Esophagus muscularis mucosa (tissue), 4 donors: ENCODE measurements around the gene NBPF1. TPM values are rescaled to one million over a fixed set of nuclear protein-coding genes. Genes with fewer than 3 reads are reported as not detected.
"Not testable (repeated sequence)": the region's sequence is repeated elsewhere in the genome, so short reads cannot be mapped to it uniquely, and the experiment has no call there.

Source experiments
- DNase-seq: peaks from one replicate; pipeline ENCODE4 v3.0.0-alpha.2; 2017; ENCODE audit errors: extremely low spot score
- H3K27ac ChIP-seq, 4 donors: fragments of 200-600 bp; sonication (generic); replicated peaks in 1 of 4; 1 replicate in 3 of 4; 2 replicates in 1 of 4; pipeline ENCODE4 v1.5.1; 2016 to 2019; ENCODE audit warnings: mild to moderate bottlenecking in 1 of 4
- H3K27me3 ChIP-seq, 4 donors: fragments of 200-600 bp; sonication (generic); one replicate each; pipeline versions ENCODE4 v1.5.1 to v1.6.0; 2016 to 2019
- H3K36me3 ChIP-seq, 4 donors: fragments of 200-600 bp; sonication (generic); one replicate each; pipeline ENCODE4 v1.5.1; 2016 to 2019
- H3K4me1 ChIP-seq, 4 donors: fragments of 200-600 bp; sonication (generic); one replicate each; pipeline ENCODE4 v1.5.1; 2016 to 2019
- H3K4me3 ChIP-seq, 4 donors: fragments of 200-600 bp; sonication (generic); 1 replicate in 2 of 4; 2 replicates in 2 of 4; pipeline ENCODE4 v1.5.1; 2016 to 2019; ENCODE audit warnings: mild to moderate bottlenecking in 4 of 4, moderate library complexity in 1 of 4
- H3K9me3 ChIP-seq, 4 donors: fragments of 200-600 bp; sonication (generic); 1 replicate in 3 of 4; 2 replicates in 1 of 4; pipeline ENCODE4 v1.5.1; 2016 to 2019
- WGBS: methylation state at CpG from one replicate; pipeline ENCODE4 v1.1.5; 2018; 5-methylcytosine and 5-hydroxymethylcytosine counted together
- intact Hi-C: fragments of 100-400 bp; cut with DNase I; formaldehyde crosslinking; loops from one replicate; pipeline ENCODE4 v1.15.1; 2023
- total RNA-seq, 4 donors: library from RNA; depleted of rRNA; stranded (reverse); fragments of >200 nt; gene quantifications; one replicate each; pipeline versions ENCODE4 v1.1.0 to v1.2.1, GENCODE V29; 2016
- TF ChIP-seq, protein P1 (sequence below), 3 experiments: fragments of 200-600 bp in 2 of 3; fragments of 450-650 bp in 1 of 3; sonication (generic) in 2 of 3; IDR thresholded peaks; one replicate each; pipeline ENCODE4 v1.5.1; 2017 to 2019; ENCODE audit warnings: antibody characterized with exemption in 3 of 3, mild to moderate bottlenecking in 2 of 3, moderate library complexity in 1 of 3

The NBPF1 gene
- total RNA-seq, 4 donors from 2014 or later, result 16.6 to 39.2 (median 28.1) TPM

DNA sequence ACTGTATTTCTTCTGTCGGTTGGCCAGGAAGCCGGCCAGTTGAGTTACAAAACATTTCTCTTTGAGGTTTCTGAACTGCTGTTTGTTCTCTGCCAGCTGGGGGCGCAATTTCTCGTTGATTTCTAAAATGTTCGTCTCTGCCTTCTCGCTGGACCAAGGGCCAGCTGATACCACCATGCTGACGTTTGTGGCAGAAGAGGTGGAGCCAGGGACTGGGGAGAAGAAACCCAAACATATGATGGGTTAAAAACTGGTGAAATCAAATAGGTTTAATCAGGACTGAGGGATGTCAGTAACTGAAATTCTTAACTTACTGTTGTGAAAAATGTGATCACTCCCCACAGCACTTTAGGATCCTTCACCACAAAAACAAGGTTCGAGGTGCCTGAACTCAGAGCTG is 21.5 kb downstream of the NBPF1 start:
- H3K27me3 ChIP-seq, DNase-seq, H3K9me3 ChIP-seq, H3K4me3 ChIP-seq, intact Hi-C loops, H3K4me1 ChIP-seq, H3K27ac ChIP-seq: not testable (repeated sequence)
- 23% methylated on average over 3 of the region's 8 CpGs for WGBS
- TF ChIP-seq, protein P1, sequence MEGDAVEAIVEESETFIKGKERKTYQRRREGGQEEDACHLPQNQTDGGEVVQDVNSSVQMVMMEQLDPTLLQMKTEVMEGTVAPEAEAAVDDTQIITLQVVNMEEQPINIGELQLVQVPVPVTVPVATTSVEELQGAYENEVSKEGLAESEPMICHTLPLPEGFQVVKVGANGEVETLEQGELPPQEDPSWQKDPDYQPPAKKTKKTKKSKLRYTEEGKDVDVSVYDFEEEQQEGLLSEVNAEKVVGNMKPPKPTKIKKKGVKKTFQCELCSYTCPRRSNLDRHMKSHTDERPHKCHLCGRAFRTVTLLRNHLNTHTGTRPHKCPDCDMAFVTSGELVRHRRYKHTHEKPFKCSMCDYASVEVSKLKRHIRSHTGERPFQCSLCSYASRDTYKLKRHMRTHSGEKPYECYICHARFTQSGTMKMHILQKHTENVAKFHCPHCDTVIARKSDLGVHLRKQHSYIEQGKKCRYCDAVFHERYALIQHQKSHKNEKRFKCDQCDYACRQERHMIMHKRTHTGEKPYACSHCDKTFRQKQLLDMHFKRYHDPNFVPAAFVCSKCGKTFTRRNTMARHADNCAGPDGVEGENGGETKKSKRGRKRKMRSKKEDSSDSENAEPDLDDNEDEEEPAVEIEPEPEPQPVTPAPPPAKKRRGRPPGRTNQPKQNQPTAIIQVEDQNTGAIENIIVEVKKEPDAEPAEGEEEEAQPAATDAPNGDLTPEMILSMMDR (IDR thresholded peaks at IDR 0.05), result peak in 1 of 3 experiments; percentile 22
- peaks cover 0 to 15% (median 11%) of the 10 kb centered on the region in 4 donors for H3K36me3 ChIP-seq

DNA sequence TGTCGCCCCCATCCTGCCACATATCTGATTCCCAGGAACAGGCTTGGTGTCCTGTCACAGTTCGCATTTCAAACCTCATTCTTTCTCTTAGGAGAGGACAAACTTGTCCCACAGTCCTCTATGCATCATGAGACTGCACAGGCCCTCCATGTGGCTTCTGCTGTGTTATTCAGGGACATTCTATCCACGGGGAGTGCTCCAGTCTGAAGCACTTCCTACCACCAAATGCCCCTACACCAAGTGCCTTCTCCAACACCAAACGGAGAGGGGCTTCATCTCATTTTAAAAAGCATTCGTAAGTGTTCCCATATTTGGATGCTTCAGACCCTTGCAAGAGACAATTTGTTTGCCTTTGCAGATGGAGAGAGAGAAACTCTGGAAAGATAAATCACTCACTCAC is 25.3 kb downstream of the NBPF1 start:
- H3K36me3 ChIP-seq, result peaks cover 0 to 43% (median 32%) of the 10 kb centered on the region in 4 donors
- DNase-seq, result peak; percentile 91
- H3K27ac ChIP-seq, intact Hi-C loops, H3K4me3 ChIP-seq, H3K27me3 ChIP-seq, H3K9me3 ChIP-seq, H3K4me1 ChIP-seq: not testable (repeated sequence)
- 89% methylated on average over 5 of the region's 5 CpGs for WGBS

DNA sequence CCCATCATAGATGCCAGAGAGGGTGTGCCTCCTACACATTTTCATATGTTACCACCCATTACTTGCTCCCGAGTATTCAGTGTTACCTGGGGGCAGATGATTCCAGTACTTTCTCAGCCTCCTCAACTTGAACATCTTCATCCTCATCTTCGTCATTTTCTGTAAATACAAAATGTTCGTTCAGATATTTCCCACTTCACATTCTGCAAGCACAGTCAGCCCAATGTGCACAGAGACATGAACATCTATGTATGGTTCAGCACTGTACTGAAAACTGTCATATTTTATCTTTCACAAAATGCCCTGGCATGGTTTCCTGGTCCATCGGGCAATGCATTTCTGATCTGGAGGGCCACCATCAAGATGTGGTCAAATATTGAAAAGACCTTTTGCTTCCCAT is 25.7 kb downstream of the NBPF1 start:
- H3K27ac ChIP-seq, H3K27me3 ChIP-seq, intact Hi-C loops, H3K4me3 ChIP-seq, H3K9me3 ChIP-seq, H3K4me1 ChIP-seq: not testable (repeated sequence)
- WGBS, result 97% methylated on average over 4 of the region's 4 CpGs
- H3K36me3 ChIP-seq, result peaks cover 0 to 43% (median 32%) of the 10 kb centered on the region in 4 donors
- peak; percentile 2 for DNase-seq

DNA sequence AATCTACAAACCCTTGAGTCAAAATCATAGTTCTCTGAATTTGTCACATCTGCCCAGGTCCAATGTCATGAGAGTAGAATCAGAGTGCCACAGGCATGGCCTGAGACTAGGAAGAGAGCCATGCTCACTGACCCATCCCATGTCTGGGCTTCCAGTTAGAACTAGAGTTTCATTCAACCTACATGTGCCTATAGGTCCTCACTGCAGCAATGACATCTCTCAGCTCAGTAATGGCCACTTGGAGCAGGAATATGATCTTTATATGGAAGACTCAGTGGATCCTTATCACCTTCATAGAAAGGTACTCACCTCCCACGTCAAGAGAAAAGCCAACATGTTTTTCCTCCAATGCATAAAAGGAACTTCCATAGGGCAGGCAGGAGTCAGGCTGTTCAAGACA is 48.0 kb downstream of the NBPF1 start:
- H3K27ac ChIP-seq, DNase-seq, H3K9me3 ChIP-seq, H3K4me3 ChIP-seq, H3K36me3 ChIP-seq, intact Hi-C loops, H3K4me1 ChIP-seq, H3K27me3 ChIP-seq: not testable (repeated sequence)
- no CpG with 5 or more reads among the region's 1 CpG for WGBS

DNA sequence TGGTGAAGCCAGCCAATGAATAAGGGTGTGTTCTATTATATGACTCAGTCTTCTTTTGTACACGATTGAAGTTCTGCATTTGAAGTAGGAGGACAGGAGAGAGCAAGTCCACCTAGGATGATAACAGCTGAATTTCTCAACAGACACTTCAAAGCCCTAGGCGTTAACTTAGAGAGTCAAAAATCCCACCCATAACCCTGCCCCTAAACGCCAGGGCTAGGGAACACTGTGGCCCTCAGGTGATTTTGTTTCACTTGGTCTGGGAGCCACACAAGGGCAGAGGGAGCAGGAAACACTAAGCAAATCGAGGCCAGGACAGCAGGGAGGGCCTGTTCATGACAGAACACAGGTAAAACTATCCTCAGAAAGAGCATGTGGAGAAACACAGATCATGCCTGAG is 52.3 kb downstream of the NBPF1 start:
- DNase-seq, H3K9me3 ChIP-seq, H3K4me3 ChIP-seq, intact Hi-C loops, H3K36me3 ChIP-seq, H3K4me1 ChIP-seq, H3K27me3 ChIP-seq, H3K27ac ChIP-seq: not testable (repeated sequence)
- 60% methylated on average over 2 of the region's 4 CpGs for WGBS

DNA sequence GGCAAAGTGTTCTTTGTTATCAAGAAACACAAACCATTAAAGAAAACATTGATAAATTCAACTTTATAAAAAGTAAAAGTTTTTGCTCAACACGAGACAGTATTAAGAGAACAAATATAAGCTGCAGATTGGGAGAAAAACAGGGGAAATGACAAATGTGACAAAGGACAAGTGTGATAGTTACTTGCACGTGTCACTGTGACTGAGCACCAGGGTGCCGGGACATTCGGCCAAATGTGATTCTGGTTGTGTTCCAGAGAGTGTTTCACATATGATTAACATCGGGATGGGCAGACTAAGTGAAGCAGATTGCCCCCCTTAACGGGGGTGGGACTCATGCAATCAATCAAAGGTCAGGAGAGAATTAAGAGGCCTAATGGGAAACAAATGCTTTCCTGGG is 52.9 kb downstream of the NBPF1 start:
- H3K27me3 ChIP-seq, H3K36me3 ChIP-seq, H3K4me3 ChIP-seq, DNase-seq, H3K4me1 ChIP-seq, H3K27ac ChIP-seq, H3K9me3 ChIP-seq, intact Hi-C loops: not testable (repeated sequence)
- WGBS, result 69% methylated on average over 5 of the region's 6 CpGs

DNA sequence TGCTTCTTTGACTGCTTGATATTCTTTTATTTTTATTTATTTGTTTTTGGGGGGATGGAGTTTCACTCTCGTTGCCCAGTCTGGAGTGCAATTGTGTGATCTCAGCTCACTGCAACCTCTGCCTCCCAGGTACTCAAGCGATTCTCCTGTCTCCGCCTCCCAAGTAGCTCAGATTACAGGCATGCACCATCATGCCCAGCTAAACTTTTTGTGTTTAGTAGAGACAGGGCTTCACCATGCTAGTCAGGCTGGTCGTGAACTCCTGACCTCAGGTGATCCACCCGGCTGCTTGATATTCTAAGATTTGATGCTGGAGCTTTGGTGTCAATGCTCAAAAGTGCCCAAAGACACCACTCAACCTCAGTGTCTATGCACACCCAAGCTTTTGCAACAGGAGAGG is 53.7 kb downstream of the NBPF1 start:
- intact Hi-C loops, H3K27ac ChIP-seq, H3K4me3 ChIP-seq, H3K27me3 ChIP-seq, H3K4me1 ChIP-seq, H3K36me3 ChIP-seq, DNase-seq, H3K9me3 ChIP-seq: not testable (repeated sequence)
- WGBS, result no CpG with 5 or more reads among the region's 5 CpGs

DNA sequence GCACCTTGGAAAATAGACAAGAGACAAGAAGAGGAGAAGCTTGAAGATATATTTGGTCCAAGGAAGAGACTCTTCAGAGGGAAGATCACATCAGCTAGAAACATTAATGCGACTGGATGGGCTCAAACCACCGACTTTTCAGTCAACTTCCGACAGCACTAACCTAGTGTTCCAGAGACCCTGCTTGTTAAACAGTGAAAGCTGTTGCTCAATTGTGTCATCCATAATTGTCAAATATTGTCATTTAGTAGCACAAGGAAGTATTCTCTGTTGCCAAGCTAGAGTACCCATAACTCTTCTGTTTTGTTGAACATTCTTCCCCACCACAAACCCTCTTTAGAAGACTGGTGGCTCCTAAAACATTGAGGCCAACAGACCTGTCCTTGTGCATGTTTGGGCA is 56.3 kb downstream of the NBPF1 start:
- WGBS, result no CpG with 5 or more reads among the region's 3 CpGs
- H3K27ac ChIP-seq, intact Hi-C loops, H3K4me1 ChIP-seq, H3K36me3 ChIP-seq, H3K27me3 ChIP-seq, DNase-seq, H3K9me3 ChIP-seq, H3K4me3 ChIP-seq: not testable (repeated sequence)

DNA sequence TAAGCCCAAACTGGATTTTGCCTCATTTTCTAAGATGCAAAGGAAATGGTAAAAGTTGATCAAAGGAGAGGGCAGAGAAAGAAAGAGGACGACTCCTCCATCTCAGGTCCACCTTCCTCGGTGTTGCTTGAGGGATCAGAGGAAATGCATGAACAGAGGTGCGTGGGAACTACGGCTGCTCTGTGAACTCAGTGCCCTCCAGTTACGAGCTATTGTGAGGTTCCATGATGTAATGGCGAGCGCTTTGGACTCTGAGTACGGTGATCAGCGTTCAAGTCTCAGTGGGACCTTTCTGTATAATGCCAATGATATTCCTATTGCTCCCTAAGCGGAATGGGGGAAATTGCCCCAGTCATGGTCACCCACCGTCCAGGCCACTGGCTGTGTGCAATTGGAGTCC is 60.1 kb downstream of the NBPF1 start:
- H3K27me3 ChIP-seq, H3K4me3 ChIP-seq, H3K27ac ChIP-seq, H3K36me3 ChIP-seq, H3K4me1 ChIP-seq, intact Hi-C loops, DNase-seq, H3K9me3 ChIP-seq: not testable (repeated sequence)
- WGBS, result 89% methylated on average over 9 of the region's 11 CpGs

DNA sequence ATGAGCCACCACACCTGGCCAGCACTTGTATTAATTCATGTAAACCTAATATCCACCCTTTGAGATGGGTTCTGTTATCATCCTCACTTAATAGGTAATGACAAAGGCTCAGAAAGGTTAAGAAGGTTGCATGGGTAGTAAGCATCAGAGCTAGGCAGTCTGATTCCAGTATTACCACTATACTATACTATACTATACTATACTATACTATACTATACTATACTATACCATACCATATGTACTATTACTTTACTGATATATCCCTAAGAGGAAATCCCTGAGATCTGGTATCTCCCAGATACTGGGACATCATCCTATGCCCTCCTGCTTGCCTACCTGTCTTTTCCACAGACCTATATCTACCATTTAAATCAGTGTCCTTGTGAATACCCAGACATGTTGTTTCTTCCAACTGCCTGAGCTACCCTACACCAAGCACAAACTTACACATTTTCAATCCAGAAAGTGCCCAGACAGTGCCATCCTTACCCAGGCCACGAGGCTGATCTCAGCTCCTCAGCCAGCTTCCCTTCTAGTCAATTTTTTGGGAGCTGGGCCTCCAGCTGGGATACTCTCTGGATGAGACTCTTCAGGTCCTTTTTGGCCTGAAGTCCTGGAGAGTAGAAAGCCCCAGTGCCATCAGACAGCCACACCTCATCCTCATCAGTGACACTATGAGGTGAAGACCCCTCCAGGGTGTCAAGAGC is 63.0 kb downstream of the NBPF1 start:
- H3K9me3 ChIP-seq, H3K36me3 ChIP-seq, H3K4me3 ChIP-seq, H3K27me3 ChIP-seq, DNase-seq, intact Hi-C loops, H3K4me1 ChIP-seq, H3K27ac ChIP-seq: not testable (repeated sequence)
- WGBS, result no CpG with 5 or more reads among the region's 1 CpG

DNA sequence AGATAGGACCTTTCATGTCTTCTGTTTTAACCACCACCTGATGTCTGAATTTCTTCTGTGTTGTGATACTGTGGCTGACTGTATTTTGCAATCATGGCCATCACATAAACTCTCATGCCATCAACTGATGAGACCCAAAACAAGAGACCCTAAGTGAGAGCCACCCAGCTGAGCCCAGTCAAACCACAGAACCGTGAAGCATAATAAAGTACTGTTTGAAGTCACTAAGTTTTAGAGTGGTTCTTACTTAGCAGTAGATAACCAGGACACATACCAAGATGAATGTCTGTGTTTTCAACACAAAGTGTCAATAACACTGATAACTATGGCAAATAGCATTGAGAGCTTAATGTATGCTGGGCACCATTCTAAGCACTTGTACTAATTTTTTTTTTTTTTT is 63.8 kb downstream of the NBPF1 start:
- H3K9me3 ChIP-seq, intact Hi-C loops, H3K36me3 ChIP-seq, H3K4me3 ChIP-seq, H3K4me1 ChIP-seq, H3K27me3 ChIP-seq, H3K27ac ChIP-seq, DNase-seq: not testable (repeated sequence)
- WGBS, result 83% methylated on average over 1 of the region's 1 CpG

DNA sequence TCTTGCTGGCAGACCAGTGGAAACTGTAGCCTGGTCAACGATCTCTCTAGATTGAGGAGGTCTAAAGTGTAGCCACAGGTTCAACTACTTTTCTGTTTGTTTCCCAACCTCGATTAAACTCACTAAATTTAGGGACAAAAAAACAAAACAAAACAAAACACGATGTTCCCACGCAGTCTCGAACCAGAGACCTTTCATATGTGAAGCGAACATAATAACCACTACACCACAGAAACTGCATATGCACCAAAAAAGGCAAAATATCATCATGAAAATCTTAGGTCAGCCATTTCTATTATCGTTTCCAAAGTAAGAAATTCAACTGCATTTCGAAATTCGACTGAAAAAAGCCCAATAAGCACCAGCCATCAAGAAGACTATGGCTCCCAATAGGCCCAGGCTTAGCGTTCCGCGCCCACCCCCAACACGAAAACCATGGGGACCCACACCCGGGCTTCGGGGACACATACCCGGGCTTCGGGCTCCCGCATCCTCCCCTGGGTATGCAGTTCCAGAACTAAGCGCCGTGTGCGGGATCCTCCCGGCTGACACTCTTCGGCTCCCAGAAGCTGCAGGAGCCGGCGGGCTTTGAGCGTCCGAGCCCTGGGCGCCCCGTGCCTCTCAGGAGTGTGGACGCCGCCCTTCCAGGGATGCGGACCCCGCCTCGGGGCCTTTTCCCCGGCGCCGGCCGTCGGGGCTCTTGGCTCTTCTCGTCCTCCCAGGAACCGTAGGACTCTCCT is 65.7 kb downstream of the NBPF1 start:
- H3K4me3 ChIP-seq, H3K9me3 ChIP-seq, H3K27me3 ChIP-seq, H3K36me3 ChIP-seq, H3K4me1 ChIP-seq, intact Hi-C loops, DNase-seq, H3K27ac ChIP-seq: not testable (repeated sequence)
- 57% methylated on average over 5 of the region's 41 CpGs for WGBS
